Islet of Langerhans (tissue), 1 donor: ENCODE measurements around the gene OR8H1.

ENCODE experiments used
- FAIRE-seq: peaks from one replicate; lab custom pipeline; 2011; peaks lifted over from hg19 to GRCh38; lab: Jason Lieb, UNC

The OR8H1 gene, protein sequence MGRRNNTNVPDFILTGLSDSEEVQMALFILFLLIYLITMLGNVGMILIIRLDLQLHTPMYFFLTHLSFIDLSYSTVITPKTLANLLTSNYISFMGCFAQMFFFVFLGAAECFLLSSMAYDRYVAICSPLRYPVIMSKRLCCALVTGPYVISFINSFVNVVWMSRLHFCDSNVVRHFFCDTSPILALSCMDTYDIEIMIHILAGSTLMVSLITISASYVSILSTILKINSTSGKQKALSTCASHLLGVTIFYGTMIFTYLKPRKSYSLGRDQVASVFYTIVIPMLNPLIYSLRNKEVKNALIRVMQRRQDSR

DNA sequence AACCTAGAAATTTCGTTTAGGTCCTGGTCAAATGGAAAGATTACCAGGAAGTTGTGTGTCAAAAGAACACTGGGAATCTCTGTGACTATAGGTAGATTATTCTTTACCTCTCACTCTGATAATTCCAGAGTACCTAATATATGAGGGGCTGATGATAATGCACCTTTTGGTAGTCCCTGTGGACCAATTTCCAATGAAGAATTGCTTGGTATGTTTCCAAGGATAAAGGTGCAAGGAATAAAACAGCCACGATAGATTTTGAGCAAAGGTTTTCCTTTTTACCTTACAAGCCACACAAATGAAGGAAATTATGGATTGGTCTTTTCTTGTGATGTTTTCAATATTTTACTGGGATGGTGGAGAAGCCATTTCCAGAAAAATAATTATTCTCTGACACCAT is at the start of gene OR8H1:
TSS of gene OR8H1 (minus strand) at position 101 of the 400 bp plus-strand sequence. CDS start 1,192 bp downstream, outside the sequence.
- no peak for FAIRE-seq

DNA sequence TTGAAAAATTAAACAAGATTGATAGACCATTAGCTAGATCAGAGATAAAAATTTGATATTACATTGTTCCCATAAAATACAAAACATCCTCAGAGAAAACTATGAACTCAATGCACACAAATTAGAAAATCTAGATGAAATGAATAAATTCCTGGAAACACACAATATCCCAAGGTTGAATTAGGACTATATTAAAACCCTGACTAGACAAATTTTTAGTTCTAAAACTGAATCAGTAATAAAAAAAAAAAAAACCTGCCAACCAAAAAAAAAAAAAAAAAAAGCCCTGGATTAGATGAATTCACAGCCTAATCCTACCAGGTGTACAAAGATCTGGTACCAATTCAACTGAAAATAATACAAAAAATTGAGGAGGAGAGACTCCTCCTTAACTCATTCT is 48.2 kb upstream of the OR8H1 start:
- FAIRE-seq, result no peak

DNA sequence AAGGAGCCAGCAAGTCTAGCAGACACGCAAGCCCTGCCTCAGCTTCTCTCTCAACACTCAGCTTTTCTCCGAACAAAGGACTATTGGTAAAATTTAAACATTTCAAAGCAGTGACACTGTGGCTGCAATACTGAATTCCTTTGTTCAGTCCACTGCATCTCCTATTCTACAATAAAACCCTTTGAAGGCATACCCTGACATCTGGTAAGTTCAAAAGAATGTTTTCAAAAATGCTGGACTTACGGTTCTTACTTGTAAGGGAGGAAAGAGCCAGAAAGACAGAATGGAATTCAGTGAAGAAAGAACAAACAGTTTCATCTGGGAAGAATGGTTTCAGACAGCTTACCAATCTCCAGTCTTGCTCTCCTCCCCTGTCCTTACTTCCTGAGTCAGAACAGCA is 41.1 kb upstream of the OR8H1 start:
- FAIRE-seq, result no peak

DNA sequence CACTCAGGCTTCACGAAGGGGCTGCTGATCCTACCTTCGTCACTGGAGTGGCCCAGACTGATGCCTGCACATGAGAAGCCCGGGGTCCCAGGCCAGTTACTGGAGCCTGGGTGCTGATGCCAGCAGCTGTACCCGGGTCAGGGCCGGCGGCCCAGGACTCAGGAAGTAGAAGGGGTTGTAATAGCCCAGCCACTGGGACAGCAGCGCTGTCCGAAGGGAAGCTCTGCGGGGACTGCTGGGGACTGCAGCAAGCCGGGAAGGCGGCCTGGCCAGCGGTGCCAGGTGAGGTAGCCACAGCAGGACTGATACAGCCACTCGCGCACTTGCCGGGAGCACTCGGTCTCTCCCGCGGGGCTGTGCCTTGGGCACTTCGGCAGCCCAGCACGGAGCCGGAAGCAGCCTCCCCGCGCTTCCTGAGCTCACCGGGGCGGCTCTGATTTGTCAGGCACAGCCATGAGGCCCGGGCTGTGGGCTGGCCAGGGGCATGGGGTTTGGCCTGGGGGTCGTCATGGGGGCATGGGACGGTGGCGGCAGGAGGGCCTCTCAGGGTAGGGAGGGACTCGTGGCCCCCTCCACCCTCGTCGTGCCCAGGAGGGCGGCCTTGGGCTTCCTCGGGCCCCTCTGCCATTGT is 39.9 kb upstream of the OR8H1 start:
- FAIRE-seq, result no peak

DNA sequence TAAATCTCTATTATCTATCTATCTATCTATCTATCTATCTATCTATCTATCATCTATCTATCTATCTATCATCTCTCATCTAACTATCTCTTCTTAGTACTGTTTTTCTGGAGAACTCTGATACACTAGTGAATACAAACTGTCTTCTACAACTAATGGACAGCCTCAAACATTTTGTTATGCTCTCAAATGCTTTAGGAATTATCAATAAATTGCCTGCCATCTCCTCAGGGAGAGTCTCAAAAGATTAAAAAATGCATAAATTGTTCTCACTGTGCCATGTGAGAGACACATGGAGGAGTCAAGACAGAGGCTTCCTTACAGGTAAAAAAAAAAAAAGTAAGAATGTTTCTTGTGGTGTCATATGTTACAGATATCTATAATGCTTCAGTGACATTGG is 22.8 kb upstream of the OR8H1 start, which contains the start of gene OR8K3:
TSS of gene OR8K3 (plus strand) at position 301 of the 400 bp plus-strand sequence. CDS start 3,163 bp downstream, outside the sequence.
- FAIRE-seq, result no peak

DNA sequence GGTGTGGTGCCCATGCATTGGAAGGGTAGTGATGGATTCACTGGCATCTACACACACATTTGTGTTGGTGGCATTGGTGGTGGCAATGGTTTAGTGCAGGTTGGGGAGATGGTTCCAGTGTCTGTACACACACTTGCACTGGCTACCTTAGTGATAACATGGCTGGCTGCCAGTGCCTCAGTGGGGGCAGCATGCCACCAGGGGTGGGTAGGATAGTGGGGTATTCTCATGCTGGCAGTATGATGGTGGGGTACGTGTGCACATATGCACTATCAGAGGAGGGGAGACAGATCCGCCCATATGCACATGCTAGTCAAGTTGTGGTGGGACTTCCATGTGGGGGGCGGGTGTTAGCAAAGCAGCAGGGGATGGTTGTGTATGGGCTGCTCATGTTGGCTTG is 15.8 kb upstream of the OR8H1 start:
- FAIRE-seq, result no peak

DNA sequence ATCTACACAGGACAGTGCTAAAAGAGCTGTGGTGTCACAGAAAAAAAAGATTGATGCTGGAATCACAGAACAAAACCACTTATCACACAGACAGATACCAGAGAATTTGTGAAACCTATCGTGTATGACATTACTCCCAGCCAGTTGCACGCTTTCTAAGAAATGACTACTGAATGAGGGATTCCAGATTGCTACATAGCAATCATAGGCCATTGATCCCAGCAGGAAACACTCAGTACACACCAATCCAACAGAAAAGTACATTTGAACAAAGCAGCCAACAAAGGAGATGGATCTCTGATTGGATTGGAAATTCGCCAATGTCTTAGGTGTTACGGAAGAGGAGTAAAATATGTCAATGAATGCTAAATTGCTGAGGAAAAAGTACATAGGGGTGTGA is 4.8 kb upstream of the OR8H1 start:
- no peak for FAIRE-seq

DNA sequence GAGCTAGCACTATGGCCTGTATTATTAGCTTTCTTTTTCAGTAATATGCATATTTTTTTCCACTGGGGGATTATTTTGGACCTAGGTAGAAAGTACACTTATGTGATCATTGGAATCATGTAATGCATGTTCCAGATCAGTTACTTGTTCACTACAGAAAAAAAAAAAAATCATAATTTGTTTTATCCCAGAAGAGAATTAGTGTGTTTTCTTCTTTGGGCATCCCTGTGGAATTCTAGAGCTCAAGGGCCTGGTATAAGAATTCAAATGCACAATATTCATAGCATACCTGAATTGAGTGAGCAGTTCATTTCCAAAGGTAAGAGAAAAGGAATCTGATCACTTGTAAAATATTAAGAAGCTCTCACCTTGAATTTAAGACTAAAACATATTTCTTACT is 18.2 kb downstream of the OR8H1 start, which contains the start of gene OR5T1:
TSS of gene OR5T1 (plus strand) at position 301 of the 400 bp plus-strand sequence. CDS start 1,485 bp downstream, outside the sequence.
- FAIRE-seq, result no peak

DNA sequence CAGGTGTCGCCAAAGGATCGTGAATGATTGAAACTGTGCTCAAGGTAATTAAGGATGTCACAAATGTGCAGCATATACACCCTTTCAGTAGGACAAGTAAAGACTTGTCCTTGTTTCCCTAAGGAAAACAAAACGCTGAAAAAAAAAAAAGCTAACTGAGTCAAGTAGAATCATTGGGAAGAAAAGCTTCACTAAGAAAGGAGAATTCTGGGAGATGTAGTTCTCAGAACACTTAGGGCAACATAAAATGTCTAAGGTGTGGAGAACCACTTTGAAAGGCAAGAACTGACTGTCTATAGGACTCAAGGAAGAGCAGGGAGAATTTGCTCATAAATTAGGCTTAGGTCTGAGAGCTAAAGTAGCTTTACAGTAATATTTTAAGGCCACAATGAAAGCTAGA is 21.0 kb downstream of the OR8H1 start:
- no peak for FAIRE-seq

DNA sequence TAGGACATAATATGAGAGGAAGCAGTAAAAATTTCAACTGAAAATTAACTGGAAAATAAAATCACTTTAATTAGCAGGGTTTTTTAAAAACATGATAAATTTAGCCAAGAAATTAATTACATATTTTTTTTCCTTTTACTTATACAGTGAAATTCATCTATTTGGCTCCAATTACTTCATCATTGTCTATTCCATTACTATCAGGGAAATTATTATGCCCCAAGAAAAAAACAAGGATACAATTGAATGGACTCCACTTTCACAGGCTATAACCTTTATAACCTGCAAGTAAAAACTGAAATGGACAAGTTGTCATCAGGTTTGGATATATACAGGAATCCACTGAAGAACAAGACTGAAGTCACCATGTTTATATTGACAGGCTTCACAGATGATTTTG is 40.1 kb downstream of the OR8H1 start, which contains the start of gene OR5T3:
TSS of gene OR5T3 (plus strand) at position 301 of the 400 bp plus-strand sequence. CDS start at position 301, 0 bp downstream.
- no peak for FAIRE-seq
